ENCODE measurements around the gene UGT2A3.
"Not testable (repeated sequence)": the region's sequence is repeated elsewhere in the genome, so short reads cannot be mapped to it uniquely, and the experiment has no call there.

UGT2A3 gene

GRCh38 chr4:68951078-68951805 lies at the start of gene UGT2A3:
Gene UGT2A3, minus strand, starts transcription at chr4:68951804. Its CDS starts 44 bp downstream, at chr4:68951760.
- DNase-seq = no peak

- no peak for DNase-seq
These were observed 45.4 kb upstream of the UGT2A3 start for GRCh38 chr4:68997040-68997439.

GRCh38 chr4:68995292-68995691 lies 43.7 kb upstream of the UGT2A3 start:
- DNase-seq = no peak

GRCh38 chr4:68987007-68987406 lies 35.4 kb upstream of the UGT2A3 start:
- DNase-seq = no peak

GRCh38 chr4:68985442-68985841 lies 33.8 kb upstream of the UGT2A3 start:
- DNase-seq = no peak

GRCh38 chr4:68984947-68985346 lies 33.3 kb upstream of the UGT2A3 start:
- DNase-seq = no peak

GRCh38 chr4:68963374-68963773 lies 11.8 kb upstream of the UGT2A3 start:
- DNase-seq = no peak

- DNase-seq = no peak
These were observed 11.3 kb upstream of the UGT2A3 start for GRCh38 chr4:68962868-68963267.

- DNase-seq = no peak
These were observed 8.9 kb upstream of the UGT2A3 start for GRCh38 chr4:68960294-68961163.

- DNase-seq = not testable (repeated sequence)
These were observed 7.5 kb upstream of the UGT2A3 start for GRCh38 chr4:68959085-68959484.

GRCh38 chr4:68954126-68954525 lies 2.5 kb upstream of the UGT2A3 start:
- no peak for DNase-seq

GRCh38 chr4:68953056-68953596 lies 1.5 kb upstream of the UGT2A3 start:
- no peak for DNase-seq

- no peak for DNase-seq
These were observed 392 bp upstream of the UGT2A3 start for GRCh38 chr4:68951806-68952585.

GRCh38 chr4:68950033-68950432 lies 1.6 kb downstream of the UGT2A3 start:
- no peak for DNase-seq

GRCh38 chr4:68948985-68949384 lies 2.6 kb downstream of the UGT2A3 start:
- no peak for DNase-seq

GRCh38 chr4:68948044-68948743 lies 3.4 kb downstream of the UGT2A3 start:
- DNase-seq = no peak

GRCh38 chr4:68929076-68929737 lies 22.4 kb downstream of the UGT2A3 start:
- DNase-seq = no peak

GRCh38 chr4:68927165-68927564 lies 24.4 kb downstream of the UGT2A3 start:
- DNase-seq = no peak

GRCh38 chr4:68922202-68922601 lies 29.4 kb downstream of the UGT2A3 start:
- not testable (repeated sequence) for DNase-seq

GRCh38 chr4:68921051-68921450 lies 30.6 kb downstream of the UGT2A3 start:
- no peak for DNase-seq

- DNase-seq = no peak
These were observed 34.6 kb downstream of the UGT2A3 start for GRCh38 chr4:68917016-68917415.

- no peak for DNase-seq
These were observed 38.8 kb downstream of the UGT2A3 start for GRCh38 chr4:68912807-68913206.

Measured in activated CD4-positive, alpha-beta T cell treated with anti-CD3 and anti-CD28 coated beads, Interleukin-2, amount 50 U/mL, for 4 hours (primary cell).